ENCODE results near the gene MARVELD3.

DNA sequence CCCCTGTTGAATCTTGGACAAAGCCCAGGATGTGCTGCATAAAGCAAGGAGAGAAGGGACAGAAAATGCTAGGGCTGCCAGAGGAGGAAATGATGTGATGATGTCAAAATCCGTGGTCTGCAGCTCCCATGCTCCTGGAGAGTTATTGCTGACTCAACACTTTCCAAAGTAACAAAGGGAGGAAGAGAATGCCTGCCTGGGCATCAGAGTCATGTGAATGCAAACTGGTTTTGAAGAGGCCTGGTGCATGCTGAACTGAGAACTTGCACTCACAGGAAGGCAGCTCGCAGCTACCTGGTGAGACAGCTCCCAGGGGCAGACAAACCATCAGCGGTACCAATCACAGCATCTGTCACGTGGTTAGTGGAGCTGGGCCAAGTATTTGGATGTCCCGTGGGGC is 2.8 kb downstream of the MARVELD3 start:
- TF ChIP-seq CTCF (IDR thresholded peaks at IDR 0.05) (no peak), EZH2 (IDR thresholded peaks at IDR 0.05; ENCODE audit: borderline replicate concordance, insufficient read depth, low read depth, low read length, poor library complexity, severe bottlenecking) (no peak)

Data from B cell (primary cell).